ENCODE measurements around the gene CCDC149.

GRCh38 chr4:24850674-24851073, 62.2 kb downstream of the CCDC149 start:
- TF ChIP-seq CTCF (IDR thresholded peaks at IDR 0.05) (no peak), POLR2A (IDR thresholded peaks at IDR 0.05) (no peak)

Data from heart left ventricle (tissue), 13 donors.